PC-3 (cell line): Measurements from ENCODE around the gene C13orf42. TPM values are rescaled to one million over a fixed set of nuclear protein-coding genes. Genes with fewer than 3 reads are reported as not detected.

ENCODE experiments used
- ATAC-seq: fragments of 200-7000 bp; cut with Tn5 transposase; 2 replicates; pipeline ENCODE4 v1.9.1; 2020; ENCODE audit warnings: mild to moderate bottlenecking, moderate library complexity
- BruUV-seq: library from RNA; stranded (reverse); fragments of 400-500 nt; replicated peaks from 2 replicates; lab custom pipeline; 2021; lab: Mats Ljungman, UMichigan
- CTCF ChIA-PET: fragments of 300-600 bp; sonication (Branson Sonifier 250); formaldehyde crosslinking; loops from one replicate; lab custom pipeline; 2022; ENCODE audit warnings: antibody characterized with exemption; lab: Charles Lee
- POLR2A ChIA-PET: fragments of 300-600 bp; sonication (Branson Sonifier 250); formaldehyde crosslinking; loops from one replicate; lab custom pipeline; 2022; ENCODE audit warnings: antibody characterized with exemption; ENCODE audit not compliant: unreplicated experiment; lab: Charles Lee
- DNase-seq: peaks from one replicate; pipeline ENCODE4 v3.0.0-alpha.2; 2015
- H2AFZ ChIP-seq: fragments of 300-600 bp; sonication (generic); 2 replicates; pipeline ENCODE4 v1.6.0; 2016; ENCODE audit warnings: antibody characterized with exemption, low read length
- H3F3A ChIP-seq: fragments of 300-600 bp; sonication (generic); one replicate; pipeline ENCODE4 v1.6.0; 2017; ENCODE audit warnings: antibody characterized with exemption, low read length, control low read depth, mild to moderate bottlenecking; ENCODE audit not compliant: unreplicated experiment
- H3K27ac ChIP-seq: fragments of 300-600 bp; sonication (generic); 2 replicates; pipeline ENCODE4 v1.5.1; 2016; ENCODE audit warnings: mild to moderate bottlenecking, low read length
- H3K27me3 ChIP-seq: fragments of 300-600 bp; sonication (generic); 2 replicates; pipeline ENCODE4 v1.6.1; 2016; ENCODE audit warnings: low read length, mixed read lengths
- H3K36me3 ChIP-seq: fragments of 300-600 bp; sonication (generic); 2 replicates; pipeline ENCODE4 v1.6.1; 2016; ENCODE audit warnings: low read depth, mixed run types, low read length, mixed read lengths
- H3K4me1 ChIP-seq: fragments of 300-600 bp; sonication (generic); 2 replicates; pipeline ENCODE4 v1.5.1; 2016; ENCODE audit warnings: low read length; ENCODE audit not compliant: insufficient read depth
- H3K4me2 ChIP-seq: fragments of 300-600 bp; sonication (generic); 2 replicates; pipeline ENCODE4 v1.6.0; 2016; ENCODE audit warnings: low read length
- H3K4me3 ChIP-seq: fragments of 300-600 bp; sonication (generic); 2 replicates; pipeline ENCODE4 v1.5.1; 2016; ENCODE audit warnings: mild to moderate bottlenecking, low read length, mixed read lengths
- H3K79me2 ChIP-seq: fragments of 300-600 bp; sonication (generic); 2 replicates; pipeline ENCODE4 v1.6.1; 2017; ENCODE audit warnings: low read length, mixed read lengths
- H3K9ac ChIP-seq: fragments of 300-600 bp; sonication (generic); 2 replicates; pipeline ENCODE4 v1.6.0; 2016; ENCODE audit warnings: mild to moderate bottlenecking, low read length
- H3K9me2 ChIP-seq: fragments of 300-600 bp; sonication (generic); replicated peaks from 2 replicates; pipeline ENCODE4 v1.6.1; 2016; ENCODE audit warnings: mixed run types, low read length, mixed read lengths
- H3K9me3 ChIP-seq: fragments of 300-600 bp; sonication (generic); 2 replicates; pipeline ENCODE4 v1.6.1; 2016; ENCODE audit warnings: low read length, mixed read lengths
- H4K20me1 ChIP-seq: fragments of 300-600 bp; sonication (generic); 2 replicates; pipeline ENCODE4 v1.6.1; 2016; ENCODE audit warnings: low read length, mixed read lengths
- CTCF ChIP-seq: fragments of 300-600 bp; sonication (generic); conservative IDR thresholded peaks from 2 replicates; pipeline ENCODE4 v1.5.1; 2017; ENCODE audit warnings: antibody characterized with exemption, low read depth, mild to moderate bottlenecking, low read length
- EZH2 ChIP-seq: fragments of 300-600 bp; sonication (generic); IDR thresholded peaks from one replicate; pipeline ENCODE4 v1.6.1; 2017; ENCODE audit warnings: antibody characterized with exemption, mild to moderate bottlenecking, low read length; ENCODE audit not compliant: unreplicated experiment
- EZH2phosphoT487 ChIP-seq: fragments of 300-600 bp; sonication (generic); IDR thresholded peaks from 2 replicates; pipeline ENCODE4 v1.6.1; 2018; ENCODE audit warnings: mild to moderate bottlenecking, antibody characterized with exemption, low read length, borderline replicate concordance
- intact Hi-C: fragments of 100-400 bp; cut with micrococcal nuclease; formaldehyde crosslinking; loops from 2 replicates; pipeline ENCODE4 v1.9.0; 2023
- total RNA-seq: library from RNA; depleted of rRNA; stranded (reverse); fragments of >200 nt; gene quantifications from 2 replicates; pipeline ENCODE4 v1.2.3, GENCODE V29; 2014

The C13orf42 gene
- total RNA-seq, 1 experiment from 2014 or later = not detected

- ChIA-PET POLR2A (no interaction called here), CTCF (interaction anchor here (0.6 to 2.0 kb wide), 6 partner anchors 23 to 649 kb away, joined by 3 to 69 read pairs (median 6); no protein-coding TSS in a partner anchor)
- BruUV-seq = no TSS peak
- H3K4me1 ChIP-seq = no peaks in the 10 kb centered on the region
- no peak for ATAC-seq
- intact Hi-C loops = loop anchor here (5.0 kb wide), 1 partner anchor 649 kb away; no protein-coding TSS in a partner anchor
- no peak overlapping the region for H3K27ac ChIP-seq
- H3K9me2 ChIP-seq = no peaks in the 10 kb centered on the region
- no peak overlapping the region for H3K4me3 ChIP-seq
- no peak overlapping the region for H3K9ac ChIP-seq
- no peaks in the 10 kb centered on the region for H3F3A ChIP-seq
- H3K9me3 ChIP-seq = no peaks in the 10 kb centered on the region
- H4K20me1 ChIP-seq = no peaks in the 10 kb centered on the region
- H3K36me3 ChIP-seq = no peaks in the 10 kb centered on the region
- H3K79me2 ChIP-seq = no peaks in the 10 kb centered on the region
- peaks cover 17% of the 10 kb centered on the region for H3K27me3 ChIP-seq
- TF ChIP-seq CTCF (no peak), EZH2 (no peak), EZH2phosphoT487 (no peak)
- no peak overlapping the region for H2AFZ ChIP-seq
- no peak for DNase-seq
- no peak overlapping the region for H3K4me2 ChIP-seq
Measured at GRCh38 chr13:51148223-51148951, 37.3 kb upstream of the C13orf42 start.

GRCh38 chr13:51147732-51148131 is 36.7 kb upstream of the C13orf42 start:
- ATAC-seq (no peak), DNase-seq (no peak)
- Histone ChIP-seq H3F3A (no peaks in the 10 kb centered on the region), H3K9me3 (no peaks in the 10 kb centered on the region), H3K36me3 (no peaks in the 10 kb centered on the region), H3K4me2 (no peak overlapping the region), H3K27me3 (peaks cover 17% of the 10 kb centered on the region), H3K27ac (no peak overlapping the region), H4K20me1 (no peaks in the 10 kb centered on the region), H3K9me2 (no peaks in the 10 kb centered on the region), H3K4me1 (no peaks in the 10 kb centered on the region), H3K4me3 (no peak overlapping the region), H3K9ac (no peak overlapping the region), H3K79me2 (no peaks in the 10 kb centered on the region), H2AFZ (no peak overlapping the region)
- intact Hi-C loops = loop anchor here (5.0 kb wide), 1 partner anchor 650 kb away; no protein-coding TSS in a partner anchor
- TF ChIP-seq EZH2phosphoT487 = no peak
- TF ChIP-seq CTCF = no peak
- no peak for TF ChIP-seq EZH2
- ChIA-PET CTCF (interaction anchor here (1.6 to 2.0 kb wide), 2 partner anchors 139 to 650 kb away, joined by 5 to 69 read pairs; no protein-coding TSS in a partner anchor), POLR2A (no interaction called here)
- no TSS peak for BruUV-seq

- intact Hi-C loops = loop anchor here (5.0 kb wide), 1 partner anchor 651 kb away; no protein-coding TSS in a partner anchor
- CTCF ChIA-PET = interaction anchor here (0.6 to 1.2 kb wide), 3 partner anchors 21 to 651 kb away, joined by 3 to 5 read pairs (median 3); no protein-coding TSS in a partner anchor
- Histone ChIP-seq H3K27ac (no peak overlapping the region), H3K27me3 (peaks cover 17% of the 10 kb centered on the region), H3K36me3 (no peaks in the 10 kb centered on the region), H3K9ac (no peak overlapping the region), H3K4me1 (no peaks in the 10 kb centered on the region), H3F3A (no peaks in the 10 kb centered on the region), H2AFZ (no peak overlapping the region), H3K9me2 (no peaks in the 10 kb centered on the region), H3K4me2 (no peak overlapping the region), H3K4me3 (no peak overlapping the region), H4K20me1 (no peaks in the 10 kb centered on the region), H3K9me3 (no peaks in the 10 kb centered on the region), H3K79me2 (no peaks in the 10 kb centered on the region)
- ATAC-seq (no peak), DNase-seq (no peak)
- POLR2A ChIA-PET = no interaction called here
- no TSS peak for BruUV-seq
- TF ChIP-seq EZH2 = no peak
- TF ChIP-seq CTCF = no peak
- TF ChIP-seq EZH2phosphoT487 = no peak
Measured at GRCh38 chr13:51146667-51147066, 35.6 kb upstream of the C13orf42 start.
